Dendritic cell treated with granulocyte-macrophage colony-stimulating factor and Interleukin-4, amounts not matched to agents 40 ng/mL and 50 ng/mL, for 4 days (primary cell): ENCODE data around the gene IMP3.
A peak's percentile ranks its signal among the peaks of the same experiment; 100 is the strongest.
"Not testable (repeated sequence)": the region's sequence is repeated elsewhere in the genome, so short reads cannot be mapped to it uniquely, and the experiment has no call there.

Source experiments
- H3K27ac Mint-ChIP-seq: one replicate; pipeline ENCODE4 v1.8.0; 2022; ENCODE audit warnings: mild to moderate bottlenecking, mixed read lengths
- H3K27me3 Mint-ChIP-seq: one replicate; pipeline ENCODE4 v1.8.0; 2022; ENCODE audit warnings: mild to moderate bottlenecking, mixed read lengths
- H3K36me3 Mint-ChIP-seq: one replicate; pipeline ENCODE4 v1.8.0; 2022; ENCODE audit warnings: low read depth, mixed read lengths
- H3K4me1 Mint-ChIP-seq: one replicate; pipeline ENCODE4 v1.8.0; 2022; ENCODE audit warnings: low read depth, mixed read lengths
- H3K4me3 Mint-ChIP-seq: one replicate; pipeline ENCODE4 v1.8.0; 2022; ENCODE audit warnings: mild to moderate bottlenecking, moderate library complexity, mixed read lengths
- H3K9me3 Mint-ChIP-seq: one replicate; pipeline ENCODE4 v1.8.0; 2022; ENCODE audit warnings: mixed read lengths
- intact Hi-C: fragments of 100-400 bp; cut with micrococcal nuclease; formaldehyde crosslinking; loops from one replicate; pipeline ENCODE4 v1.15.0; 2022

Gene IMP3

DNA sequence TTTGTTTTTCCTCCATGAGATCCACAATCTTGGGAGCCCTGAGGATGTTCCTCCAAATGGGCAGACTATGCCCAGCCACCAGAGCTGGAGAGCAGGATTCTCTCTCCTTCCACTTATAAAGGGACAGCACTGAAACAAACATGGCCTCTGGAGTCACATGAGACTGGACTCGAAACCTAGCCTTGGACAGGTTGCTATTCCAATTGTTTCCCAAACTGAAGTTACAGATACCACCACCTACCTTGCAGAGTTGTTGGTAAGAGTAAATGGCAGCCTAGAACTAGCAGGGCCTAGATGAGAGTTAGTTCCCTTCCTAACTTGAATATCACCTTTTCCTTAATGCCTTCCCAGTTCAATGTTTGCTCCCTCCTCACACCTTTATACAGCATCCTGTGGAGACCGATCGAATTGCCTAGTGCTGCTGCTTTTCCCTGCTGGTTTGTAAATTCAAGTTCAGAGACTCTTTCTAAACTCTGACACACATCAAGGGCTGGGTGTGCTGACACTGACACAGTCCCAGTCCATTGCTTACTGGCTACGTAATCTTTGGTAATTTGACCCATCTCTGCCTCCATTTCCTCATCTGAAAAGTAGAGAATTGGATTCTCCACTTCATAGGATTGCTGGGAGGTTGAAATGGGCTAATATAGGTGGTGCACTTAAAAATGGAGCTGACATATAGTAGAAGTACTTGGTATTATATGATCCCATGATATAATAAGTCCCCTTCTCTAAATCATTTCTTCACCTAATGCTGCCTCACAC lies 2.6 kb downstream of the IMP3 start:
- Mint-ChIP-seq H3K36me3 (peaks cover 21% of the 10 kb centered on the region), H3K27me3 (no peaks in the 10 kb centered on the region), H3K9me3 (no peaks in the 10 kb centered on the region), H3K27ac (no peak overlapping the region), H3K4me3 (no peak overlapping the region), H3K4me1 (peaks cover 32% of the 10 kb centered on the region)
- intact Hi-C loops = loop anchor here (2.0 kb wide), 1 partner anchor 13 kb away; the partner anchor contains the start of gene SNUPN

DNA sequence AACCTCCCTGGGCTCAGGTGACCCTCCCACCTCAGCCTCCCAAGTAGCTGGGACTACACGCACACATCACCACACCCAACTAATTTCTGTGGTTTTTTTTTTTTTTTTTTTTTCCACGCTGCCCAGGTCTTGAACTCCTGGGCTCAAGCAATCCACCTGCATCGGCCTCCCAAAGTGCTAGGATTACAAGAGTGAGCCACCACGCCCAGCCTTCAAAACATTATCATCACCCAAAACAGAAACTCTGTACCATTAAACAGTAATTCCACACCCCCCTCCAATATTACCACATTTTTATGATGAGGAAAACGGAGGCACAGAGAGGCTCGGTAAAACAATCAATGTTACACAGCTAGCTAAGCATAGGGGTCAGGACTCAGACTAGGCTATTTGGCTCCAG lies 4.0 kb downstream of the IMP3 start:
- Mint-ChIP-seq H3K9me3 (no peaks in the 10 kb centered on the region), H3K36me3 (peaks cover 21% of the 10 kb centered on the region), H3K4me1 (peaks cover 30% of the 10 kb centered on the region), H3K27me3 (no peaks in the 10 kb centered on the region), H3K27ac (no peak overlapping the region), H3K4me3 (no peak overlapping the region)
- intact Hi-C loops = no loop called here

DNA sequence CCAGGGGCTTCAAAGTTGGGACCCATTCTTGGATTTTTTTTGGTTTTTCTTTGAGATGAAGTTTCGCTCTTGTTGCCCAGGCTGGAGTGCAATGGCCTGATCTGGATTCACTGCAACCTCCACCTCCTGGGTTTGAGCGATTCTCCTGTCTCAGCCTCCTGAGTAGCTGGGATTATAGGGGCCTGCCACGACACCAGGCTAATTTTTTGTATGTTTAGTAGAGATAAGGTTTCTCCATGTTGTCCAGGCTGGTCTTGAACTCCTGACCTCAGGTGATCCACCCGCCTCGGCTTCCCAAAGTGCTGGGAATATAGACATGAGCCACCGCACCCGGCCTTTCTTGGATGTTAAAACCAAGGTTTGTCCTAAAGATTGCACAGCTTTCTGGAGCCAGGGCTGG lies 6.1 kb downstream of the IMP3 start:
- not testable (repeated sequence) for H3K4me3 Mint-ChIP-seq, H3K27ac Mint-ChIP-seq

DNA sequence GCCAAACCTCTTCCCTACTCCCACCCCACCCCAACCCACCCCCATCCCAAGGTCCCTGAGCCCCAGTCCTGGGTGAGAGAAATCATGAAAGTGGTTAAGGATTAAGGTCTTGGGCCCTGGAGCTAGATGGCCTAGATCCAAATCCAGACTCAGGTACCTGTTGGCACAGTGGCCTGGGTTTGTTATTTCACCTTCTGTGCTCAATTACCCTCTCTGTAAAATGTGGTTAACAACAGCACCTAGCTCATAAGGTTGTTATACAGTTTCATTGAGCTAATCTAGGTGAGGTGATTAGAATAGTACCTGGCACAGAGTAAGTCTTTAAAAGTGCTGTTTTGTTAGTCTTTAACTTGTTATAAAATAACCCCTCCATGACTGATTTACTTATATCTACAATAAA lies 8.1 kb downstream of the IMP3 start:
- no peaks in the 10 kb centered on the region for H3K9me3 Mint-ChIP-seq
- no peak overlapping the region for H3K4me3 Mint-ChIP-seq
- H3K27me3 Mint-ChIP-seq = no peaks in the 10 kb centered on the region
- H3K27ac Mint-ChIP-seq = no peak overlapping the region
- H3K4me1 Mint-ChIP-seq = peaks cover 8% of the 10 kb centered on the region
- H3K36me3 Mint-ChIP-seq = peaks cover 2% of the 10 kb centered on the region
- intact Hi-C loops = no loop called here

More for the DNA sequence above, 6.1 kb downstream of the IMP3 start:
- H3K27me3 Mint-ChIP-seq, H3K9me3 Mint-ChIP-seq, intact Hi-C loops: not testable (repeated sequence)
- Mint-ChIP-seq H3K36me3 (peaks cover 10% of the 10 kb centered on the region), H3K4me1 (peaks cover 18% of the 10 kb centered on the region)

DNA sequence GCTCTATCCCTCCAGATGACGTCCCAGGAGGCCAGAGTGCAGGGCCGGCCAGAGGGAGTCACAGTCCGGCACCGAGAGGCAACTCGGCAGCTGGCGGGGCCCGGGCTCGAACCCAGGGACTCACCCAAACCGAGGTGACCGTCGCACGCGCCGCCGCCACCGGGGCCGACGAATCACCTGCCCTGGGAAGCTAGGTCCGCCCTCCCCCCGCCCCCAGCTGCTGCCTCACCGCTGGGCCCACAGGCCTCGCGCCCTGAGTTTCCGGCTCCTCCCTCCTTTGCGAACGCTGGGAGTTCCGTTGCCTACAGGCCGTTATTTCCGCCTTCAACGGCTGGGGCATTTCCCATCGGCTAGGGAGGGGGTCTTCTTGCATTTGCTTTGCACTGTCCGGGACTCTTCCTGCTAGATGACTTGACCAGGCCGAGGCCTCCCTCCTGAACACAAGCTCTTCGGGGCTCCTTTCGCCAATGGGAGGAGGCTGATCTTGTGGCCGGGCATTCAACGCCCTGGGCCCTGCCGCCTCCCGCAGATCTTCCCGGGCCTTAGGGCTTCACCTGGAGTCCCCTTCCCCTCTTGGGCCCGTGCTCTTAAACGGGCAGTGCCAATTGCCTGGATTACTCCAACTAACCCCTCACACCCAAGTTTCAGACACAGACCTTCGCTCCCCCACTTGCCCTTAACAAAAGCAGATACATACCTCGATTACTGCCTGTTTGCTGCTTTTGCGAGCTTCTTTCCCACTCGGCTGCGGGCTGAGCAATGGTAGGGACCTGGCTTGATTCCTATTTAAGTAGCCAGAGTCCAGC lies 14.3 kb downstream of the IMP3 start, which contains the start of gene SNUPN:
Gene SNUPN (minus strand): TSS at position 184 of the 806 bp plus-strand sequence. CDS start 4,674 bp downstream, outside the sequence.
- no peaks in the 10 kb centered on the region for H3K27me3 Mint-ChIP-seq
- peak within 1 kb of the TSS; percentile 99 for H3K4me3 Mint-ChIP-seq
- intact Hi-C loops = loop anchor here (2.0 to 5.0 kb wide), 3 partner anchors 13 to 173 kb away; partner anchors contain the start of genes PTPN9 and SIN3A
- H3K27ac Mint-ChIP-seq = peak within 1 kb of the TSS; percentile 100
- peaks cover 33% of the 10 kb centered on the region for H3K4me1 Mint-ChIP-seq
- H3K9me3 Mint-ChIP-seq = no peaks in the 10 kb centered on the region
- H3K36me3 Mint-ChIP-seq = peaks cover 6% of the 10 kb centered on the region

- Mint-ChIP-seq H3K27ac (peak overlapping the region; percentile 81), H3K27me3 (no peaks in the 10 kb centered on the region), H3K36me3 (peaks cover 24% of the 10 kb centered on the region), H3K9me3 (no peaks in the 10 kb centered on the region), H3K4me1 (peaks cover 40% of the 10 kb centered on the region), H3K4me3 (no peak overlapping the region)
- intact Hi-C loops = no loop called here
These were observed 17.5 kb downstream of the IMP3 start for GRCh38 chr15:75622505-75622904.

GRCh38 chr15:75620841-75621391 lies 19.1 kb downstream of the IMP3 start:
- no peaks in the 10 kb centered on the region for H3K27me3 Mint-ChIP-seq

DNA sequence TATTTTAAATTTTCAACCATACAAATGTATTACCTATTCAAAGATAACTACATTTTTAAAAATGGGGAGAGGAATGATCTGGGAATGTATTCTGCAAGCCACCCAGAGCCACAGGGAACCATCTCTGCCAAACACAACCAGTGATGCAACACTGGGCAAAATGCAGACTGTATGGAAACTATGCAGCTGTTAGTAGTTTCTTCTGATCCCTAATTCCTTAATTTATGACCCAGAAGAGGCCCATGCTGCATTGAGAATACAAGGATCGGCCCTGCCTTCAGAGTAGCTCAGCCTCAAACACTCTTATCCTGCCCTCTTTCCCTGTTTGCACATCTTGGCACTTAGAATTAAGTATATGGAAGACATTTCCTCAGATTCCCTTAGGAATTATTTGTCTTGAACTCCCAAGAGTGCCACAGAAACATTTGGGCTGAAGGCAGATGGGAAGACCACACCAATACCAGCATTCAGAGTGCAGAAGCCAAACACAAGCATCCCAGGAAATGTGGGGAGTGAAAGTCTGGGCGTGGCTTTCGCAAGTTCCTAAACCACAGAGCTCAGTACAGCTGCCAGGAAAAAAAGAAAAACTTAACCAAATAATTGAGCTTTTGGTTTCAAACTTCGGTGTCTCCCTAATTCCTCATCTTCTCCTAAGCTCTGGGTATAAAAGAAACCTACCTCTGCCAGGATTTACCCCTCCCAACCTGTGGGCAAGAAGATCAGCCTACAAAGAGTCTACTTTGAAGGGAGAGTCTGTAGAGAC lies 19.8 kb downstream of the IMP3 start:
- peak overlapping the region; percentile 81 for H3K27ac Mint-ChIP-seq
- H3K9me3 Mint-ChIP-seq = no peaks in the 10 kb centered on the region
- no peaks in the 10 kb centered on the region for H3K27me3 Mint-ChIP-seq
- peak overlapping the region; percentile 26 for H3K4me3 Mint-ChIP-seq
- intact Hi-C loops = no loop called here
- peaks cover 27% of the 10 kb centered on the region for H3K4me1 Mint-ChIP-seq
- H3K36me3 Mint-ChIP-seq = peaks cover 44% of the 10 kb centered on the region

More at GRCh38 chr15:75620841-75621391, 19.1 kb downstream of the IMP3 start:
- H3K4me1 Mint-ChIP-seq = peaks cover 30% of the 10 kb centered on the region
- no peaks in the 10 kb centered on the region for H3K9me3 Mint-ChIP-seq
- intact Hi-C loops = no loop called here
- peaks cover 39% of the 10 kb centered on the region for H3K36me3 Mint-ChIP-seq
- H3K4me3 Mint-ChIP-seq = peak overlapping the region; percentile 42
- H3K27ac Mint-ChIP-seq = peak overlapping the region; percentile 81

- Mint-ChIP-seq H3K36me3 (peaks cover 74% of the 10 kb centered on the region), H3K27ac (no peak overlapping the region), H3K4me1 (peaks cover 25% of the 10 kb centered on the region), H3K9me3 (no peaks in the 10 kb centered on the region), H3K27me3 (no peaks in the 10 kb centered on the region), H3K4me3 (no peak overlapping the region)
- intact Hi-C loops = no loop called here
These were observed 23.3 kb downstream of the IMP3 start for GRCh38 chr15:75616766-75617165.

- H3K4me1 Mint-ChIP-seq = no peaks in the 10 kb centered on the region
- H3K27me3 Mint-ChIP-seq = no peaks in the 10 kb centered on the region
- H3K4me3 Mint-ChIP-seq = no peak overlapping the region
- H3K36me3 Mint-ChIP-seq = peaks cover 95% of the 10 kb centered on the region
- intact Hi-C loops = no loop called here
- peak overlapping the region; percentile 21 for H3K27ac Mint-ChIP-seq
- H3K9me3 Mint-ChIP-seq = no peaks in the 10 kb centered on the region
These were observed 33.0 kb downstream of the IMP3 start for GRCh38 chr15:75606711-75607699.

DNA sequence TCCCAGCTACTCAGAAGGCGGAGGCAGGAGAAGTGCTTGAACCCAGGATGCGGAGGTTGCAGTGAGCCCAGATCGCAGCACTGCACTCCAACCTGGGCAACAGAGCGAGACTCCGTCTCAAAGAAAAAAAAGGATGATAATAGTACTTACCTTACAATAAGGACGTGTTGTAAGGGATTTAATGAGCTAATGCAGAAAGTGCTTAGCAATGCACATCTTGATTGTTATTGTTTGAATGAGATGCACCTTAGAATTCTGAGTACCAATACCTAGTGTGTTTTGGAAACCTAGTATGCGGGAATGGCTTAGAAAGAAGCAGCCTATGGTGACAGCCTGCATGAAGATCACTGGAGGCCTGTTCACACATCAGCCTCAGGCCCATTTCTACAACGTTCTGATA lies 34.0 kb downstream of the IMP3 start:
- intact Hi-C loops = no loop called here
- Mint-ChIP-seq H3K36me3 (peaks cover 95% of the 10 kb centered on the region), H3K9me3 (no peaks in the 10 kb centered on the region), H3K4me3 (no peak overlapping the region), H3K27me3 (no peaks in the 10 kb centered on the region), H3K27ac (no peak overlapping the region), H3K4me1 (no peaks in the 10 kb centered on the region)

DNA sequence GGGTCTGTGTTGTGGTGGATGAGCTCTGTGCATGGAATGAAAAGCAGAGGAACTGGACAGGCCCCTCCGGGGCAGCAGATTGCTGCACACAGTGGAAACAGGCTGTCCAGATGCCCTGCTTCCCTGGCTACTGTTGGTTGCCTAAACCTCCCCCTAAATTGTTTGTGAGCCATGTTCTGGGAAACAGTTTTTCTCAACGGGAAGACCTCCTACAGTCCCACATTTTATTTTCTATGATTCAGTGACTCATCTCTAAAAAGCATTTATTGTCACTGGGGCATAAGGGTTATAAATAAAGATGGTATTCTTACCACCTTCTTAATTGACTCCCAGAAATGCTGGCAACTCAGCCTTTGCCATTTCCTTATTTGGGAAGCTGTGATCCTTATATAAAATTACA lies 40.6 kb downstream of the IMP3 start:
- Mint-ChIP-seq H3K36me3 (peaks cover 90% of the 10 kb centered on the region), H3K27me3 (no peaks in the 10 kb centered on the region), H3K4me1 (peaks cover 20% of the 10 kb centered on the region), H3K27ac (no peak overlapping the region), H3K4me3 (no peak overlapping the region), H3K9me3 (no peaks in the 10 kb centered on the region)
- intact Hi-C loops = no loop called here
